PFSK-1 (cell line): Measurements from ENCODE around the gene MYOT.

Source experiments
- FOXP2 ChIP-seq: optimal IDR thresholded peaks from 2 replicates; pipeline ENCODE3; 2011; ENCODE audit warnings: borderline replicate concordance, control low read depth, inconsistent platforms; ENCODE audit not compliant: insufficient read depth; ENCODE audit errors: extremely low read length, extremely low read depth
- POLR2AphosphoS5 ChIP-seq: IDR thresholded peaks from 2 replicates; pipeline ENCODE4 v1.6.1; 2012; ENCODE audit warnings: low read depth, mild to moderate bottlenecking, control low read depth, low read length, moderate library complexity
- REST ChIP-seq, 2 experiments: IDR thresholded peaks; 2 replicates each; pipeline versions ENCODE4 v1.6.1 to v1.8.0; 2011 to 2012; ENCODE audit warnings: low read depth in 2 of 2, low read length in 2 of 2, control low read depth in 1 of 2, inconsistent platforms in 1 of 2, mild to moderate bottlenecking in 1 of 2, moderate library complexity in 1 of 2; ENCODE audit not compliant: insufficient read depth in 1 of 2
- SIN3A ChIP-seq: IDR thresholded peaks from 2 replicates; pipeline ENCODE4 v1.6.1; 2012; ENCODE audit warnings: mild to moderate bottlenecking, low read length, moderate library complexity, borderline replicate concordance; ENCODE audit not compliant: insufficient read depth
- TAF1 ChIP-seq: IDR thresholded peaks from 2 replicates; pipeline ENCODE4 v1.6.1; 2012; ENCODE audit warnings: low read length, control low read depth, borderline replicate concordance; ENCODE audit not compliant: insufficient read depth

The MYOT gene

GRCh38 chr5:137832416-137832815 is 35.2 kb upstream of the MYOT start:
- TF ChIP-seq REST (IDR thresholded peaks at IDR 0.05; ENCODE audit: insufficient read depth in 1 of 2, low read depth in 2 of 2, low read length in 2 of 2) (no peak), FOXP2 (no peak)

- no peak for TF ChIP-seq POLR2AphosphoS5
Measured at GRCh38 chr5:137833463-137833862, 34.2 kb upstream of the MYOT start.

- TF ChIP-seq POLR2AphosphoS5, result no peak
Measured at GRCh38 chr5:137834498-137835049, 33.1 kb upstream of the MYOT start.

- TF ChIP-seq POLR2AphosphoS5, result no peak
- no peak for TF ChIP-seq REST (IDR thresholded peaks at IDR 0.05; ENCODE audit: insufficient read depth in 1 of 2, low read depth in 2 of 2, low read length in 2 of 2)
- TF ChIP-seq SIN3A, result no peak
- TF ChIP-seq FOXP2, result no peak
- no peak for TF ChIP-seq TAF1
Measured at GRCh38 chr5:137836298-137836697, 31.4 kb upstream of the MYOT start.

GRCh38 chr5:137836997-137837396 is 30.7 kb upstream of the MYOT start:
- TF ChIP-seq POLR2AphosphoS5 (no peak), TAF1 (no peak), REST (IDR thresholded peaks at IDR 0.05; ENCODE audit: insufficient read depth in 1 of 2, low read depth in 2 of 2, low read length in 2 of 2) (no peak), FOXP2 (no peak), SIN3A (no peak)

GRCh38 chr5:137837491-137838394 is 29.9 kb upstream of the MYOT start:
- TF ChIP-seq SIN3A, result no peak
- TF ChIP-seq REST (IDR thresholded peaks at IDR 0.05; ENCODE audit: insufficient read depth in 1 of 2, low read depth in 2 of 2, low read length in 2 of 2), result no peak
- TF ChIP-seq TAF1, result no peak
- TF ChIP-seq POLR2AphosphoS5, result no peak
